HG03097 (cell line): ENCODE data around the gene NUDT8.
"Not testable (repeated sequence)": the region's sequence is repeated elsewhere in the genome, so short reads cannot be mapped to it uniquely, and the experiment has no call there.

Experiments used
- ATAC-seq: cut with Tn5 transposase; IDR thresholded peaks from one replicate; pipeline ENCODE4 v1.9.1; 2021; ENCODE audit not compliant: unreplicated experiment, low FRiP score

NUDT8 gene

DNA sequence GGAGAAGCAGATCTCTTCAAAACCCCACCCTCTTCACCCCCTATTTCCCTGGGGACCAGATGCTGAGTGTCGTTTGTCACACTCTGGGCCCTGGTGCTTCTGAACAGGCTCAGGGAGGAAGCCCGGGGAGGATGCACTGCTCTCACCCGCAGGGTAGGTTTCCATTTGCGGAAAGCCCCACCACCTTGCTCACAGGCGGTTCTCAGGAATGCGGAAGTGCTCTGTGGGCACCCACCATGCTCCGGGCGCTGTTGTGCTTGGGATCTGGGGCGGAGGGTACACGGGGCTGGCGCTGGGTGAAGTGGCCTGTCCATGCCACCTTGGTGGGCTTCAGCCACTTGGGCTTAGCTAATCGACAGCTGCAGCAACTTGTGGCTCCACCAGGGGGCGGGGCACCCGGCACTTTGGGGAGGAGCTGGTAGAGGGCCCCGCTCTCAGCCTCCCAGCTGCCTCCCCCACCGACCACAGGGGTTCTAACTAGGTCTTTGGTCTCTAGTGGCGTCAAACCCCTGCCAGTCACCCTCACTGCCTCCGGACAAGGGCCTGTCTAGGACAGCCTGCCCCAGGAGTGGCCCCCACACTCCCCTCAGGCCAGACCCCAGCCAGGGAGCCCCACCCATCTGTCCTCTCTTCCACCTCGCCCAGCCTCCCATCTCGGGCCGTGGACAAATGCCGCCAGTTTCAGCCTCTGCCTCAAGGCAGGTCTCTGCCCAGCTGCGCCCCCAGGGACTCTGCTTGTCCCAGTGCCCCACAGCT, 15.6 kb downstream of the NUDT8 start:
- ATAC-seq = peak; percentile 57

DNA sequence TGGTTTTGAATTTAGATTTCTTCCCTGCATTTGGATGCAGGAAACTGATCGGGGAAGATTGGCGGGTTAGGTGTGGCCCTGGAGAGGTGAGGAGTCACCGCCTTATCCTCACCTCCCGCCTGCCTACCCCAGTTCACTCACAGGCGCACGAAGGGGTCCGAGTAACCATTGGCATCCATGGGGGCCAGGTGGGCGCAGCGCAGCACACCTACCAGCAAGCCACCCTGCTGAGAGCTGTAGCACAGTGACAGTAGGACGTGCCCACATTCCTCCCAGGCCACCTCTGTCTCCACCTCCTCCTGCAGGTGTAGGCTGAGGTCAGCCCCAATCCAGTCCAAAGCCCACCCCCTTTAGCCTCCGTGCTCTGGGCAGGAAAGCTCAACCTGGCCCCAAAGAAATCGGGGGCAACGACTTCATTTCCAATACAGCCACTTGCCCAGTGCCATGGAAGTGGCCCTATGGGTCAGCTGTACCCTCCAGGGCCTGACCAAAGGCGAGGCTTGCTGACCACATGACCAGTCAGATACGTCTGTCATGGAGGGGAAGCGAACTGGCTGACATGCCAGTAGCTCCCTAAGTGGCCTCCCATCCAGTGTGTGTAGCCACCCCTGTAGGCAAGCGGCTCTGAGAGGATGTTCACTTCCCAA, 16.3 kb downstream of the NUDT8 start:
- ATAC-seq = no peak

DNA sequence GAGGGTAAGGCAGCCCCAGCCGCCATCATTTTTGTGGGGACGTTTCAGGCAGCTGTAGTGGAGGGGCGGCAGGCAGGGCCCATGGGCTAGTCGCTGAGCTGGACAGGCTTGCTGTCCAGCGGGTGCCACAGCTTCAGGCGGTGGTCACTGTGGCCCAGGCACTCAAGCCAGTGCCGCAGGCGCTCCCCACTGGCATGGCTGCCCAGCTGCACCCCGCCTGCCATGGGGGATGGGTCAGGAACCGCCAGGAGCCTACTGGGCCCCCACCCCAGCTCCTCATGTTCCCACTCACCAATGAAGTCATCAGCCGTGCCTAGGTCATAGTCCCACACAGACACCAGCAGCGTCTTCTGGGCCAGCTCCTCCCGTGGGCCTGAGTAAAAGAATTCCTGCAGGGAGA, 17.0 kb downstream of the NUDT8 start:
- no peak for ATAC-seq

DNA sequence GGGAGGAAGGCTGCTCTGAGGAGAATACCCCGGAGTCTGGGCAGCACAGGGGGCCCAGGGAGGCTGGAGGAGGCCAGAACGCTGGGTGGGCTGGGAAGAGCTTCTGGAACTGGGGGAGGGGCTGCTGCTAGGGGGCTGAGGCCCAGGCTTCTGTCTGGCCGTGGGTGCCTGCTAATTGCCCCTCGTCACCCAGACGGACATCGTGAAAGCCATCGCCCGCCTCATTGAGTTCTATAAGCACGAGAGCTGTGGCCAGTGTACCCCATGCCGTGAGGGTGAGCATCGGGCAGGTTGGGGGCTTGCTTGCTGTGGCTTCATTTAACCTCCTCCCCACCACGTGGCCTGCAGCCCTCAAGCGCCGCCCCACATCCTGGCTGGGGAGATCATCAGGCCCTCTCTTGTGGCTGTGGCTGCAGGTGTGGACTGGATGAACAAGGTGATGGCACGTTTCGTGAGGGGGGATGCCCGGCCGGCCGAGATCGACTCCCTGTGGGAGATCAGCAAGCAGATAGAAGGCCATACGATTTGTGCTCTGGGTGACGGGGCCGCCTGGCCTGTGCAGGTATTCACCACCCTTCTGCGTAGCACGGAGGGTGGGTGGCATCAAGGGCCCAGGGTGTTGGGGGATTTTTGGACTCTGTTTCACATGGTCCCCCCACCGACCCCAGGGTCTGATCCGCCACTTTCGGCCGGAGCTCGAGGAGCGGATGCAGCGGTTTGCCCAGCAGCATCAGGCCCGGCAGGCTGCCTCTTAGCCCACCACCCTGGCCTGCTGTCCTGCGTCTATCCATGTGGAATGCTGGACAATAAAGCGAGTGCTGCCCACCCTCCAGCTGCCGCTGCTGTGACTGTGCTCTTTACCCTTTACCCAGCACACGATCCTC, 17.8 kb downstream of the NUDT8 start:
- ATAC-seq = no peak

DNA sequence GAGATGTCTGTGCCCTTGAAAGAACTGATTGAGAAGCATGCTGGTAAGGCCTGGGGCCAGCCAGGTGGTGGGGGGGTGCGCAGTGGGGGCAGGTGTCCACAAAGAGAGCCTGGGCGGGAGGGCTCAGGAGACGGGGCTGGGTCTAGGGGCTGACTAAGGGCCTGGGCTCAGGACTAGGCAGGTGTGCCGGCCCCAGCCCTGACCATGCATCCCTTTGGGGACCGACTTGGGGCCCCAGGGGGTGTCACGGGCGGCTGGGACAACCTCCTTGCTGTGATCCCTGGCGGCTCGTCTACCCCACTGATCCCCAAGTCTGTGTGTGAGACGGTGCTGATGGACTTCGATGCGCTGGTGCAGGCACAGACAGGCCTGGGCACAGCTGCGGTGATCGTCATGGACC, 18.6 kb downstream of the NUDT8 start:
- ATAC-seq = no peak

DNA sequence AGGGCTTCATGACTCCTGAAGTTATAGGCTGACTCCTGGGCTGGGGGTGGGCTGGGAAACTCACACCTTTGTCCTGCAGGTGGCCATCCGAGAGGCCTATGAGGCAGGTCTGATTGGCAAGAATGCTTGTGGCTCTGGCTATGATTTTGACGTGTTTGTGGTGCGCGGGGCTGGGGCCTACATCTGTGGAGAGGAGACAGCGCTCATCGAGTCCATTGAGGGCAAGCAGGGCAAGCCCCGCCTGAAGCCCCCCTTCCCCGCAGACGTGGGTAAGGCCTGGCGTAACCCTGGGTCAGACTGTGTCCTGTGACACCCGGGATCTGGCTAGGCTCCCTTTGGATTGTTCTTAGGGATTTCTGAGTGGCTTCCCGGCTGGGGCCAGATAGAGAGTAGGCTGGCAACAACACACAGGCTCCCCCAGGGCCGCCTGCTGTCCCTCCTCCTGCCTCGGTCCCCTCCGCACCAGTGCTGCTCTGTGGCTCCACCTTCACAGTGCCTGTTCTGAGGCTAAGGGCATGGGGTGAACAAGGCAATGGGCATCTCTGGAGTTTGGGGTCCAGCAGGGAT, 19.4 kb downstream of the NUDT8 start:
- no peak for ATAC-seq

DNA sequence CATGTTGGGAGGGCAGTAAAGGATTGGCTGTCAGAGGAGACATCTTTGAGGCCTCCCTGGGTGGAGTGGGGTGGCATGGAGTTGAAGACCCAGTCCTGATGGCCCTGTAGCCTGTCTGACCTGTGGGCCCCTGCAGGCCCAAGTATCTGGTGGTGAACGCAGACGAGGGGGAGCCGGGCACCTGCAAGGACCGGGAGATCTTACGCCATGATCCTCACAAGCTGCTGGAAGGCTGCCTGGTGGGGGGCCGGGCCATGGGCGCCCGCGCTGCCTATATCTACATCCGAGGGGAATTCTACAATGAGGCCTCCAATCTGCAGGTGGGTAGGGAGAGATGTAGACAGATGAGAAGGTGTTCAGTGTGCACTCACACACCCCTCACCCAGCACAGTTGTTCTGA, 20.4 kb downstream of the NUDT8 start:
- no peak for ATAC-seq

DNA sequence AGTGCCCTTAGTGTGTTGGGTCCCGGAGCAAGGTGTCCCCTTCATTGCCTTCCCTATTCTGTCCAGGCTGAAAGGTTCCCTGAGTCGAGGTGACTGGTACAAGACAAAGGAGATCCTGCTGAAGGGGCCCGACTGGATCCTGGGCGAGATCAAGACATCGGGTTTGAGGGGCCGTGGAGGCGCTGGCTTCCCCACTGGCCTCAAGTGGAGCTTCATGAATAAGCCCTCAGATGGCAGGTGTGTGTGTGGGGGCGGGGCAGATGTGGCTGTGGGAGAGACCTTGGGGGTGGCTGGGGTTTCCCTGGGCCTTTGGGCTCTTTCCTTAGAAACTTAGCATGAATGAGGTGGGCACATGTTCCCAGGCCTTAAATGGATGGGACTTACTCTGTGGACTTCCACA, 21.3 kb downstream of the NUDT8 start:
- ATAC-seq = no peak

DNA sequence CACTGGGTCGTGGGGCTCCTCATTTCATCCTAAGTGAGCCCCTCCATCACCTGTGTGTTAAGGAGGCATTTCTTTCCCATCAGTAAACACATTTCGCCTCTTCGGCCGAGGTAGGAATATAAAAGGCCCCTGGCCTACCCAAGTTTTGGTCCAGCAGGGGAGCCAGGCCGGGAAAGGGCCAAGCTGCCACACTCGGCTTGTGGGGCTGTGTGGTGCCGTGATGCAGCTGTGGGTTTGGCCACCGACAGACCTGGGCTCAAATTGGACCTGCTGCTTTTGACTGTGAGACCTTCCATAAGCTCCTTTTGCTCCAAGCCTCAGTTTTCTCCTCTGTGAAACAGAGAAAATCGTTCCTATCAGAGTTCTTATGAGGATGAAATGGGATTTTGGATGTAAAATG, 22.2 kb downstream of the NUDT8 start:
- ATAC-seq = no peak

DNA sequence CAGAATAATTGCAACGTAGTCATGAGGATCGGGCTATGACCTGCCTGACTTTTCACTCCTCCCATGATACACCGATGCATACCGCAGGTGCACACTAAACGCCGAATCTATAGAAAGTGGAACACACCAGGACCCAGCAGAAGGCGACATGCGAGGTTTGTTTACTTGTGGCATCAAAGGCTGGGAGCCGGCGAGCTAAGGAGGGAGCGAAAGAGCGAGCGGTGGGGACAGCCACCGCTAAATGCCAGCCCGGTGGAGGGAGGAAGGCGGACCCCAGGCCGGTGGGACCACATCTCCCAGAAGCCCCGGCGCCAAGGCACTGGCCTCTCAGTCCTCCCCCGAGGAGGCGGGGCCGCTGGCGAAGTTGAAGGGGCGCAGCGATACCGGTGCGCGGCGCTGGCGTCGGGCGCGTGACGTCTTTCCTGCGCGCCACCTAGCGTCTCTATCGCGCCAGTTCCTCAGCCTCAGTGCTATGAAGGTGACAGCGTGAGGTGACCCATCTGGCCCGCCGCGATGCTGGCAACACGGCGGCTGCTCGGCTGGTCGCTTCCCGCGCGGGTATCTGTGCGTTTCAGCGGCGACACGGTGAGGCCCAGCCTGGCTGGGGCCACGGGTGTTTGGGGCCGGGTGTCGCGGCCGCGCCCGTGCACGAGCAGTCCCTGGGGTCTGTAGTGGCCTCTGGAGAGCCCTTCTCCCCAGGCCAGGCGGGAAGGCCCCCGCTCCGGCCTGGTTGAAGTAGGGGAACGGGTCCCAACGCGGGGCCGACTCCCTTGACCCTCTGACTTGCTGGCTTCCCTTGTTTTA, 23.0 kb downstream of the NUDT8 start, which contains the start of gene NDUFV1:
TSS of gene NDUFV1 (plus strand) at position 445 of the 804 bp plus-strand sequence. CDS start at position 514, 69 bp downstream.
- peak; percentile 94 for ATAC-seq

DNA sequence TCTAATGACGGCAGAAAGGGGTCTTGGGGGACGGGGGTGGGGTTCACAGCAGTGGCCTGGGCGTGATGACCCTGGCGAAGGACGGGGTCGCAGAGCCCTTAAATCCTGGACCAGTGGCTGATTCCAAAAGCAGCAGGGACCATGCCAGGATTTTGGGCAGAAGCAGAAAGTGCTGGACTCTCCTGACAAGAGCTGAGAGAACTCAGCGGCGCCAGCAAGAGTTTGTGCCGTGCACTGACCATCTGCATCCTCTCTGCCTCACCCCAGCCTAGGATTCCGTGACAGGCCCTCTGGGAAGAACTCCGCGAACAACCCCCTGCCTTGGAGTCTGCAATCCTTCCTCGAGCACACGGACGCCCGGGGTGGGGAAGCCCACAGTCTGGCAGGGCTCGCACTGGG, 23.6 kb downstream of the NUDT8 start:
- ATAC-seq = no peak

DNA sequence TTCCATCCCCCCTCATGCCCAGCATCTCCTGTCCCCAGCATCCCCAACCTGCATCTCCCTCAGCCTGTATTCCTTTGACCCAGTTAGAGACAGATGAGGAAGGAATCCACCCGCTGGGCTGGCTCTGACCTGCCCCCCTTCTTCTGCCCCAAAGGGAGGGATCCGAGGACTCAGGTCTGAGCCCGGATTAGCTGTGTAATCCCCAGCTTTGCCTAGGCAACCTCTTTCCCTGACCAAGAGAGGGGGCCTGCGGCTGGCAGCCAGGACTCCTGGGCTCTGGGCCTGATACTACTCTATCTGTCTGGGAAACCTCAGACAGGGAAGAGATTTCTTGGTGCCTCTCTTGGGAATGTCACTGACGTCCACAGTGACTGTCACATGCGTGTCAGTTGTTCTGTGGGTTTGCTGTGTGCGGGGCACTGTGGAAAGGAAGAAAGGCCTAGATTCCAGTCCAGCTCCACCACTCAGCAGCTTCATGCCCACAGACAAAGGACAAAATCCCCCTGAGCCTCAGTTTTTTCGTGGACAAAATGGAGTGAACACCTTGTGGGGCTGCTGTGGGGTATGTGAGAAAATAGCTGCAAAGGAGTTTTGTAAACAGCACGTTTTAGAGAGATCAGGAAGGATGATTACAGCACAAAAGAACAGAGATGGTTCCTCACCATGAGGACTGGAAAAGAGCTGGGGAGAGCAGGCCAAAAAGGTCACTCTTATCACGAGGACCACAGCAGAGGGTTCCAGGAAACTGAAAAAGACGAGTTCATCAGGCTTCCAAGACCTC, 24.3 kb downstream of the NUDT8 start:
- no peak for ATAC-seq

DNA sequence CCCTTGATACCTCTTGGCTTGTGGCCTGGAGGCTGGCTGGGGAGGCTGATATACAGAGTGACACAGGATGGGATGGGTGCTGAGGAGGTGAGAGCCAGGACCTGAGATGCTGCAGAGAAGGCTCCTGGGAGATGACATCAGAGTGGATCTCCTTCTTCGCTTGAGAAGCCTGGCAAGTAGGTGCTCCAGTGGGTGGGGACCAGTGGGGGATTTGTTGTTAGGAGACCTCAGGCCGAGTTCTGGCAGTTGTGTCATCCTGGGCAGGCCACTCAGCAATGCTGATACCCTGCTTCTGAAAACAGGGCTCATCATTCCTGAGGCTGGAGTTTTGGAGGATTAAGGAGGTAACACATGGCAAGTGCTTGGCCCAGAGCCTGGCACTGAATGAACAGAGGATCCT, 24.9 kb downstream of the NUDT8 start:
- ATAC-seq = no peak

DNA sequence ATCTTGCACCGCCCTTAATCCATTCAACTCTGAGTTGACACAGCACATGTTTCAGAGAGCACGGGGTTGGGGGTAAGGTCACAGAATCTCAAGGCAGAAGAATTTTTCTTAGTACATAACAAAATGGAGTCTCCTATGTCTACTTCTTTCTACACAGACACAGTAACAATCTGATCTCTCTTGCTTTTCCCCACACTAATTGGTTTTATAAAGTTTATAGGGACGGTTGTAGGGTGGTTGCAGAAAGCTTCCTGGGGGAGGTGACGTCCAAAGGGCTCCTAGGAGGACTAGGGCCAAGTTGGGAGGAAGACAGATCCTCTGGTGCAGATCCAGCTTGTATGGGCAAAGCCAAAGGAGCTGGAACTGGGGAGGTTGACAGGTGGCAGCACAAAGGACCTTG, 25.6 kb downstream of the NUDT8 start:
- not testable (repeated sequence) for ATAC-seq

DNA sequence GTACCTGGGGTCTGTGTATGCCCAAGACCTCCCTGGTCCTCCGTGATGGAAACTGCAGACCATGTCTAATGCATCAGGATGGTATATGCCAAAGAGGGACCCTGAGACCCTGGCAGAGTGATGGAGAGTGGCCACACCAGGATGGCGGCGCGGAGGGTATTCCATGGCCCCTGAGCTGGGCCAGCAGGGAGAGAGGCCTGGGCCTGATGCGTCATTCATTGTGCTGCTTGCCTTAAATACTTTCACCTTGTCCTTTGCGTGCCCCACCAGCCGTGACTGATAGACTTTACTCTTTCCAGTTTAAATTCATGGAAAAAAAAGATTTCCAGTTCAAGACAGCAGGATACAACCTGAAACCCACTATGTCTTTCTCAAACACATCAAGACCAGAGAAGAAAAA, 28.6 kb downstream of the NUDT8 start:
- no peak for ATAC-seq

DNA sequence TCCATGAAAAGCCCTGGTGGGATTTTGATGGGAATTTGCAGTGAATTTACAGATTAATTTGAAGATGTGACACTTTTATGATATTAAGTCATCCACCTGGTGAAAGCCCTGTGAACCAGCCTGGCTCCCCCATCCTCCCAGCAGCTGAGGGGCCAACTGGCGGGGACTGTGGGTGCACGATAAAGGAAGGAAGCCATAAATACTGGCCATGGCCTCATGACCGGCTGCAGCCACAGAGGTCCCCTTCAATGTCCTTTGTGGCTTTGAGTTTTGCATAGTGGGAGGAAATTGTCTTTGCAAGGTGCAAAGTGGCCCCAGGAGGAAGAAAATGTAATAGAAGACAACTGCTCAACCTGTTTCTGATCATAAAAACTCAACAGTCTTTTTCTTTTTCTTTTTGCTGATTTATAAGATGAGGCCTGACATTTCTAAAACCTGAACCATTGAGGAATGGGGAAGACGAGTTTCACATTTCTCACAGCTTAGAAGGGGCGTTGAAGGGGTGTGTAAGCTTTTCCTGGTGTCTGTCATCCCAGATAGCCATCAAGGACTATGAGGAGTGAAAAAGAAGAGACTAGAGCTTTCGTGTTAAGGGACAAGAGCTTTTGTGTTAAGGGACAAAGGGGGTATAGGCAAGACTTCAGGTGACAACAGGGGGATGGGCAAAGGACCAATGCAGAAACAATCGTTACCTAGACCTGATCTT, 29.3 kb downstream of the NUDT8 start:
- peak; percentile 74 for ATAC-seq

DNA sequence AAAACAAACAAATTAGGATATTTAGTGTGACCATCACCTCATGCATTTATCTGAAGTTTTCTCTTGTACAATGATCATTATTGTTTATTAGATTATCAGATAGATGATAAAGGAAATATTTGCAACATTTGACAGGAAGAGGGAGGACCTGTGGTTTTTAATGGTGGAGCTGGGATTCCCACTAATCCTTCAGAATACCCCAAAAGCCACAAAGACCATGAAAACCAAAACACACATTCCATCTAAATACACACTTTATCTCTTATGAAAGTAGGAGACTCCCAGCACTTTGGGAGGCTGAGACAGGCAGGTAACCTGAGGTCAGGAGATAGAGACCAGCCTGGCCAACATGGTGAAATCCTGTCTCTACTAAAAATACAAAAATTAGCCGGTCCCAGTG, 30.6 kb downstream of the NUDT8 start:
- no peak for ATAC-seq

DNA sequence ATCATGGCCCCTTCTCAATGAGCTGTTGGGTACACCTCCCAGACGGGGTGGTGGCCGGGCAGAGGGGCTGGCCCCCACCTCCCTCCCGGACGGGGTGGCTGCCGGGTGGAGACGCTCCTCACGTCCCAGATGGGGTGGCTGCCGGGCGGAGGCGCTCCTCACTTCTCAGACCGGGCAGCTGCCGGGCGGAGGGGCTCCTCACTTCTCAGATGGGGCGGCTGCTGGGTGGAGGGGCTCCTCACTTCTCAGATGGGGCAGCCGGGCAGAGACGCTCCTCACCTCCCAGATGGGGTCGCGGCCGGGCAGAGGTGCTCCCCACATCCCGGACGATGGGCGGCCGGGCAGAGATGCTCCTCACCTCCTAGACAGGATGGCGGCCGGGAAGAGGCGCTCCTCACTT, 31.8 kb downstream of the NUDT8 start:
- ATAC-seq = not testable (repeated sequence)

DNA sequence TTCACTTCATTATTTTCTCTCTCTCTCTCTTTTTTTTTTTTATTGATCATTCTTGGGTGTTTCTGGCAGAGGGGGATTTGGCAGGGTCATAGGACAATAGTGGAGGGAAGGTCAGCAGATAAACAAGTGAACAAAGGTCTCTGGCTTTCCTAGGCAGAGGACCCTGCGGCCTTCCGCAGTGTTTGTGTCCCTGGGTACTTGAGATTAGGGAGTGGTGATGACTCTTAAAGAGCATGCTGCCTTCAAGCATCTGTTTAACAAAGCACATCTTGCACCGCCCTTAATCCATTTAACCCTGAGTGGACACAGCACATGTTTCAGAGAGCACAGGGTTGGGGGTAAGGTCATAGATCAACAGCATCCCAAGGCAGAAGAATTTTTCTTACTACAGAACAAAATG, 32.3 kb downstream of the NUDT8 start:
- ATAC-seq = not testable (repeated sequence)
